MM.1S (cell line): ENCODE data around the gene POU4F3.

Experiments
- DNase-seq: peaks from one replicate; pipeline ENCODE4 v3.0.0-alpha.2; 2015
- H2AFZ ChIP-seq: fragments of 300-600 bp; sonication (generic); 2 replicates; pipeline ENCODE4 v1.6.0; 2016; ENCODE audit warnings: antibody characterized with exemption, low read length
- H3F3A ChIP-seq: fragments of 300-600 bp; sonication (generic); 2 replicates; pipeline ENCODE4 v1.6.1; 2016; ENCODE audit warnings: mild to moderate bottlenecking, antibody characterized with exemption, low read length, moderate library complexity, mixed read lengths; ENCODE audit not compliant: insufficient read depth
- H3K27ac ChIP-seq: fragments of 300-600 bp; sonication (generic); 2 replicates; pipeline ENCODE4 v1.5.1; 2016; ENCODE audit warnings: mild to moderate bottlenecking, low read length
- H3K27me3 ChIP-seq: fragments of 300-600 bp; sonication (generic); replicated peaks from 2 replicates; pipeline ENCODE4 v1.6.0; 2016; ENCODE audit warnings: low read length; ENCODE audit not compliant: insufficient read depth
- H3K36me3 ChIP-seq: fragments of 300-600 bp; sonication (generic); replicated peaks from 2 replicates; pipeline ENCODE4 v1.6.1; 2016; ENCODE audit warnings: mild to moderate bottlenecking, low read length, mixed read lengths; ENCODE audit not compliant: insufficient read depth
- H3K4me1 ChIP-seq: fragments of 300-600 bp; sonication (generic); 2 replicates; pipeline ENCODE4 v1.6.1; 2016; ENCODE audit warnings: low read length, mixed read lengths
- H3K4me2 ChIP-seq: fragments of 300-600 bp; sonication (generic); 2 replicates; pipeline ENCODE4 v1.6.0; 2016; ENCODE audit warnings: low read depth, low read length
- H3K4me3 ChIP-seq: fragments of 300-600 bp; sonication (generic); 2 replicates; pipeline ENCODE4 v1.5.1; 2016; ENCODE audit warnings: low read length, mixed read lengths
- H3K79me2 ChIP-seq: fragments of 300-600 bp; sonication (generic); 2 replicates; pipeline ENCODE4 v1.6.1; 2016; ENCODE audit warnings: mixed run types, low read length, mixed read lengths
- H3K9ac ChIP-seq: fragments of 300-600 bp; sonication (generic); 2 replicates; pipeline ENCODE4 v1.6.1; 2016; ENCODE audit warnings: low read length, mixed read lengths
- H3K9me2 ChIP-seq: fragments of 300-600 bp; sonication (generic); replicated peaks from 2 replicates; pipeline ENCODE4 v1.6.1; 2016; ENCODE audit warnings: mild to moderate bottlenecking, low read length, mixed read lengths; ENCODE audit not compliant: insufficient read depth
- H3K9me3 ChIP-seq: fragments of 300-600 bp; sonication (generic); replicated peaks from 2 replicates; pipeline ENCODE4 v1.6.1; 2016; ENCODE audit warnings: mild to moderate bottlenecking, low read length, mixed read lengths; ENCODE audit not compliant: insufficient read depth
- H4K20me1 ChIP-seq: fragments of 300-600 bp; sonication (generic); 2 replicates; pipeline ENCODE4 v1.6.1; 2016; ENCODE audit warnings: mild to moderate bottlenecking, low read length, moderate library complexity, mixed read lengths; ENCODE audit not compliant: insufficient read depth
- CTCF ChIP-seq: fragments of 300-600 bp; sonication (generic); IDR thresholded peaks from 2 replicates; pipeline ENCODE4 v1.5.1; 2016; ENCODE audit warnings: antibody characterized with exemption, low read length, mixed read lengths
- EZH2 ChIP-seq: fragments of 300-600 bp; sonication (generic); optimal IDR thresholded peaks from 2 replicates; pipeline ENCODE3; 2017; ENCODE audit warnings: low read depth, mild to moderate bottlenecking, antibody characterized with exemption, low read length, mixed read lengths
- EZH2phosphoT487 ChIP-seq: fragments of 300-600 bp; sonication (generic); IDR thresholded peaks from 2 replicates; pipeline ENCODE4 v1.6.1; 2018; ENCODE audit warnings: antibody characterized with exemption, low read length

Gene POU4F3

GRCh38 chr5:146327257-146327870 lies 11.3 kb upstream of the POU4F3 start:
- Histone ChIP-seq H3F3A (no peaks in the 10 kb centered on the region), H3K9ac (no peak overlapping the region), H3K27ac (no peak overlapping the region), H3K36me3 (no peaks in the 10 kb centered on the region), H3K9me3 (no peaks in the 10 kb centered on the region), H4K20me1 (no peaks in the 10 kb centered on the region), H3K4me2 (no peak overlapping the region), H3K4me1 (no peaks in the 10 kb centered on the region), H3K4me3 (no peak overlapping the region), H3K9me2 (no peaks in the 10 kb centered on the region), H3K79me2 (no peaks in the 10 kb centered on the region), H3K27me3 (no peaks in the 10 kb centered on the region), H2AFZ (no peak overlapping the region)
- no peak for DNase-seq
- TF ChIP-seq CTCF (no peak), EZH2 (no peak), EZH2phosphoT487 (no peak)

- DNase-seq: no peak
- Histone ChIP-seq H3K36me3 (no peaks in the 10 kb centered on the region), H3K4me3 (no peak overlapping the region), H3K27ac (no peak overlapping the region), H3K27me3 (no peaks in the 10 kb centered on the region), H3F3A (no peaks in the 10 kb centered on the region), H3K4me1 (no peaks in the 10 kb centered on the region), H3K4me2 (no peak overlapping the region), H3K9me2 (no peaks in the 10 kb centered on the region), H3K9me3 (no peaks in the 10 kb centered on the region), H4K20me1 (no peaks in the 10 kb centered on the region), H2AFZ (no peak overlapping the region), H3K79me2 (no peaks in the 10 kb centered on the region), H3K9ac (no peak overlapping the region)
- no peak for TF ChIP-seq EZH2
- TF ChIP-seq CTCF: no peak
- no peak for TF ChIP-seq EZH2phosphoT487
Observed at GRCh38 chr5:146327989-146328388, 10.7 kb upstream of the POU4F3 start.

- H3K79me2 ChIP-seq: no peaks in the 10 kb centered on the region
- no peak overlapping the region for H3K4me3 ChIP-seq
- no peaks in the 10 kb centered on the region for H3F3A ChIP-seq
- no peaks in the 10 kb centered on the region for H4K20me1 ChIP-seq
- H3K9ac ChIP-seq: no peak overlapping the region
- H3K9me3 ChIP-seq: no peaks in the 10 kb centered on the region
- no peaks in the 10 kb centered on the region for H3K36me3 ChIP-seq
- no peak overlapping the region for H3K27ac ChIP-seq
- TF ChIP-seq EZH2phosphoT487 (no peak), CTCF (no peak), EZH2 (no peak)
- H3K4me1 ChIP-seq: no peaks in the 10 kb centered on the region
- DNase-seq: no peak
- H3K9me2 ChIP-seq: no peaks in the 10 kb centered on the region
- no peak overlapping the region for H3K4me2 ChIP-seq
- no peak overlapping the region for H2AFZ ChIP-seq
- H3K27me3 ChIP-seq: no peaks in the 10 kb centered on the region
Observed at GRCh38 chr5:146329697-146330096, 8.9 kb upstream of the POU4F3 start.
